HepG2 (cell line): ENCODE measurements around the gene ACSBG1. TPM values are rescaled to one million over a fixed set of nuclear protein-coding genes. Genes with fewer than 3 reads are reported as not detected.

ENCODE experiments used
- CTCF ChIP-seq: sonication (generic); formaldehyde crosslinking; IDR thresholded peaks from 2 replicates; pipeline ENCODE4 v1.5.0; 2020; ENCODE audit warnings: mild to moderate bottlenecking, missing genetic modification reagents, moderate library complexity
- DPF2 ChIP-seq: sonication (generic); formaldehyde crosslinking; IDR thresholded peaks from 2 replicates; pipeline ENCODE4 v1.4.0; 2020; ENCODE audit warnings: mild to moderate bottlenecking, low read depth, missing genetic modification reagents, borderline replicate concordance
- ELF1 ChIP-seq: sonication (generic); formaldehyde crosslinking; IDR thresholded peaks from 2 replicates; pipeline ENCODE4 v1.4.0; 2020; ENCODE audit warnings: missing genetic modification reagents
- FOXK1 ChIP-seq: sonication (generic); formaldehyde crosslinking; IDR thresholded peaks from 2 replicates; pipeline ENCODE4 v1.4.0; 2020; ENCODE audit warnings: low read depth, missing genetic modification reagents, borderline replicate concordance
- FOXP1 ChIP-seq, 2 experiments: fragments of 450-650 bp in 1 of 2; IDR thresholded peaks; 2 replicates each; pipeline ENCODE4 v1.6.1; 2017 to 2018; ENCODE audit warnings: antibody characterized with exemption in 1 of 2
- HMGXB4 ChIP-seq, 2 experiments: sonication (generic) in 1 of 2; formaldehyde crosslinking in 1 of 2; IDR thresholded peaks; 2 replicates each; pipeline versions ENCODE4 v1.4.0 to v1.6.1; 2018 to 2020; ENCODE audit warnings: missing genetic modification reagents in 2 of 2, borderline replicate concordance in 1 of 2, low read depth in 1 of 2, mild to moderate bottlenecking in 1 of 2, missing biosample characterization in 1 of 2
- IRF9 ChIP-seq: sonication (generic); formaldehyde crosslinking; IDR thresholded peaks from 2 replicates; pipeline ENCODE4 v1.8.0; 2022; ENCODE audit warnings: missing genetic modification reagents, mild to moderate bottlenecking, borderline replicate concordance
- LBX2 ChIP-seq: sonication (generic); formaldehyde crosslinking; IDR thresholded peaks from 2 replicates; pipeline ENCODE4 v1.5.0; 2020; ENCODE audit warnings: missing genetic modification reagents, mild to moderate bottlenecking, borderline replicate concordance
- MAFF ChIP-seq: IDR thresholded peaks from 2 replicates; pipeline ENCODE4 v1.6.1; 2011; ENCODE audit warnings: low read depth, low read length, improper control_type of control experiment
- MXD1 ChIP-seq: sonication (generic); formaldehyde crosslinking; IDR thresholded peaks from 2 replicates; pipeline ENCODE4 v1.4.0; 2020; ENCODE audit warnings: mild to moderate bottlenecking, missing genetic modification reagents
- SKI ChIP-seq: fragments of 450-650 bp; IDR thresholded peaks from one replicate; pipeline ENCODE4 v1.6.1; 2018; ENCODE audit warnings: mild to moderate bottlenecking; ENCODE audit not compliant: partially characterized antibody
- STAG1 ChIP-seq: sonication (generic); formaldehyde crosslinking; IDR thresholded peaks from 2 replicates; pipeline ENCODE4 v1.4.0; 2020; ENCODE audit warnings: missing genetic modification reagents
- YEATS2 ChIP-seq: sonication (generic); formaldehyde crosslinking; IDR thresholded peaks from 2 replicates; pipeline ENCODE4 v1.4.0; 2020; ENCODE audit warnings: missing genetic modification reagents, borderline replicate concordance
- ZBTB21 ChIP-seq: sonication (generic); formaldehyde crosslinking; IDR thresholded peaks from 2 replicates; pipeline ENCODE4 v1.4.0; 2020; ENCODE audit warnings: missing genetic modification reagents
- ZBTB26 ChIP-seq: IDR thresholded peaks from 2 replicates; pipeline ENCODE4 v1.6.1; 2016; ENCODE audit warnings: missing compliant biosample characterization, missing genetic modification reagents, borderline replicate concordance
- ZEB1 ChIP-seq: IDR thresholded peaks from 2 replicates; pipeline ENCODE4 v1.6.1; 2012; ENCODE audit warnings: mild to moderate bottlenecking, low read depth, inconsistent platforms; ENCODE audit not compliant: insufficient replicate concordance
- ZNF12 ChIP-seq: sonication (generic); formaldehyde crosslinking; IDR thresholded peaks from 2 replicates; pipeline ENCODE4 v1.5.0; 2020; ENCODE audit warnings: missing genetic modification reagents
- ZNF501 ChIP-seq: sonication (generic); formaldehyde crosslinking; IDR thresholded peaks from 2 replicates; pipeline ENCODE4 v1.5.1; 2020; ENCODE audit warnings: mild to moderate bottlenecking, moderate library complexity, missing genetic modification reagents
- ZNF572 ChIP-seq: sonication (generic); formaldehyde crosslinking; IDR thresholded peaks from 2 replicates; pipeline ENCODE4 v1.5.1; 2020; ENCODE audit warnings: mild to moderate bottlenecking, missing genetic modification reagents
- ZNF740 ChIP-seq: sonication (generic); formaldehyde crosslinking; IDR thresholded peaks from 2 replicates; pipeline ENCODE4 v1.4.0; 2020; ENCODE audit warnings: missing genetic modification reagents
- ZNF768 ChIP-seq: sonication (generic); formaldehyde crosslinking; IDR thresholded peaks from 2 replicates; pipeline ENCODE4 v1.4.0; 2020; ENCODE audit warnings: missing genetic modification reagents
- polyA plus RNA-seq, 8 experiments: library from polyadenylated mRNA; depleted of rRNA in 3 of 8; stranded (reverse) in 7 of 8; unstranded in 1 of 8; fragments of >200 nt; fragmentation: Illumina TruSeq in 4 of 8; extraction: Trizol in 4 of 8; gene quantifications; 2 replicates each; pipeline versions ENCODE4 v1.2.1 to v1.2.3, GENCODE V29; 2011 to 2016; ENCODE audit warnings: low read depth in 4 of 8, missing spikeins in 1 of 8, mixed read lengths in 1 of 8; ENCODE audit not compliant: insufficient read depth in 1 of 8
- total RNA-seq, 5 experiments: library from RNA; depleted of rRNA; stranded (reverse); fragments of >200 nt; fragmentation: Illumina TruSeq; extraction: Trizol; gene quantifications; 2 replicates each; pipeline ENCODE4 v1.2.3, GENCODE V29; 2016; ENCODE audit warnings: low read depth in 1 of 5

Gene ACSBG1
- total and polyA plus RNA-seq, 2 of the 13 experiments (the other 11 are each of a cell fraction or from before 2014, with no cell fraction given), result 0.35 to 0.81 TPM

GRCh38 chr15:78131295-78132061, 102.9 kb downstream of the ACSBG1 start, which contains the start of gene CIB2 (continued):
- TF ChIP-seq ZNF501 (CRISPR knock-in tag) (peak; percentile 61; the same call in 1 of the 2 replicates), ZBTB21 (CRISPR knock-in tag) (no peak), STAG1 (peak; percentile 64), ZNF740 (CRISPR knock-in tag) (no peak), YEATS2 (CRISPR knock-in tag) (no peak), DPF2 (CRISPR knock-in tag) (no peak), ZNF12 (no peak), IRF9 (peak; percentile 61; the same call in 1 of the 2 replicates), CTCF (CRISPR knock-in tag) (peak; percentile 75), ELF1 (CRISPR knock-in tag) (peak; percentile 68), ZNF768 (peak; percentile 50; the same call in 1 of the 2 replicates), MAFF (no peak), ZEB1 (no peak), ZBTB26 (CRISPR knock-in tag) (peak; percentile 72; the same call in 1 of the 2 replicates), ZNF572 (CRISPR knock-in tag) (no peak), MXD1 (CRISPR knock-in tag) (0 out of 2 replicates have a peak, but pooled peaks have one; percentile 43), SKI (peak; percentile 57), FOXK1 (CRISPR knock-in tag) (no peak), FOXP1 (IDR thresholded peaks at IDR 0.05) (no peak), FOXP1 (CRISPR knock-in tag; IDR thresholded peaks at IDR 0.05) (no peak), LBX2 (CRISPR knock-in tag) (peak; percentile 32; the same call in 1 of the 2 replicates), HMGXB4 (CRISPR knock-in tag; IDR thresholded peaks at IDR 0.05; ENCODE audit: borderline replicate concordance in 1 of 2, low read depth in 1 of 2) (peak; percentile 69 to 83; a peak in 3 of 4 replicates)
